Testis (tissue), 2 donors: ENCODE measurements around the gene EDN3.

ENCODE experiments used
- POLR2A ChIP-seq: fragments of 450-650 bp; IDR thresholded peaks from one replicate; pipeline ENCODE4 v1.6.1; 2017; ENCODE audit warnings: antibody characterized with exemption, mild to moderate bottlenecking, moderate library complexity
- TF ChIP-seq, protein P1 (sequence below), 3 experiments: fragments of 450-650 bp in 2 of 3; fragments of 200-600 bp in 1 of 3; sonication (generic) in 1 of 3; IDR thresholded peaks; one replicate each; pipeline ENCODE4 v1.5.1; 2016 to 2019; ENCODE audit warnings: antibody characterized with exemption in 3 of 3, mild to moderate bottlenecking in 2 of 3, moderate library complexity in 1 of 3

- TF ChIP-seq, protein P1, sequence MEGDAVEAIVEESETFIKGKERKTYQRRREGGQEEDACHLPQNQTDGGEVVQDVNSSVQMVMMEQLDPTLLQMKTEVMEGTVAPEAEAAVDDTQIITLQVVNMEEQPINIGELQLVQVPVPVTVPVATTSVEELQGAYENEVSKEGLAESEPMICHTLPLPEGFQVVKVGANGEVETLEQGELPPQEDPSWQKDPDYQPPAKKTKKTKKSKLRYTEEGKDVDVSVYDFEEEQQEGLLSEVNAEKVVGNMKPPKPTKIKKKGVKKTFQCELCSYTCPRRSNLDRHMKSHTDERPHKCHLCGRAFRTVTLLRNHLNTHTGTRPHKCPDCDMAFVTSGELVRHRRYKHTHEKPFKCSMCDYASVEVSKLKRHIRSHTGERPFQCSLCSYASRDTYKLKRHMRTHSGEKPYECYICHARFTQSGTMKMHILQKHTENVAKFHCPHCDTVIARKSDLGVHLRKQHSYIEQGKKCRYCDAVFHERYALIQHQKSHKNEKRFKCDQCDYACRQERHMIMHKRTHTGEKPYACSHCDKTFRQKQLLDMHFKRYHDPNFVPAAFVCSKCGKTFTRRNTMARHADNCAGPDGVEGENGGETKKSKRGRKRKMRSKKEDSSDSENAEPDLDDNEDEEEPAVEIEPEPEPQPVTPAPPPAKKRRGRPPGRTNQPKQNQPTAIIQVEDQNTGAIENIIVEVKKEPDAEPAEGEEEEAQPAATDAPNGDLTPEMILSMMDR (IDR thresholded peaks at IDR 0.05) = no peak
- no peak for TF ChIP-seq POLR2A
Observed at GRCh38 chr20:59374261-59374660, 73.8 kb downstream of the EDN3 start.
